Effector CD8-positive, alpha-beta T cell (primary cell): ENCODE results near the gene PEAR1.

ENCODE experiments used
- DNase-seq: peaks from one replicate; lab custom pipeline; 2025; lab: John Stamatoyannopoulos, UW

PEAR1 gene

DNA sequence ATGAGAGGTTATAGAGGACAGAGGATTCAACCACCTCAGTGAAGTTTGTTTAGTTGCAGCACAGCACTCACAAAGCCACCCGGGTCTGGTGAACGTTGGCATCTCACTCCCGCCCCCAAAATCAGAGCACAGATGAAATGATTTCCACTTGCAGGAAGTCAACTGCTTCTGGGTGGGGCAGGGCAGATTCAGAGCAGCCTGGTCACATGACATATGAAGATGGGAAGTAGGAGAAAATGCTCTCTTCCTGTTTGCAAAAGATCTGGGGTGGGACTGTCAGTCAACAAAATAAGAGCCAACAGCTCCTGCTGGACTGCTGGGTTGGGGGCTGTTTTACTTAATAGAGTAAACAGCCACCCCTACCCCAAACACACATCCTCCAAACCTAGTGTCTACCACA is 70.1 kb downstream of the PEAR1 start:
- no peak for DNase-seq

DNA sequence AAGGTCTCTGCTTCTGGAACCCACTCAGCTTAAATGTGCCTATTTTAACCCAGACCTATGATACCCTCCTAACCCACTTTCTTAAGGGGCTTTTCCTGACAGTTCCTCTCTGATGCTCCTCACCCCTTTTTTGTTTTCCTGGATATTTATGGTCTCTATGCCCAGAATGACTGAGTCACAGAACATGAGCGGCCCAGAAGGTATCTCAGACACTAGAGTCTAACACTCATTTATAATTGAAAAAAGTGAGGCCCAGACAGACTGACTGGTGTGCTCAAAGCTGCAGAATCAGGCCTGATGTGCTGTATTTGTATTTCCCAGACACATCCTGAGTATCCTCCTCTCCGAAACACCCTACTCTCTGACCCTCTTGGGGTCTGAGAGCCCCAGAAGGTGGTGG is 70.9 kb downstream of the PEAR1 start:
- DNase-seq = no peak
